HCEC 1CT (cell line): ENCODE data around the gene AUH.
"Not testable (repeated sequence)": the region's sequence is repeated elsewhere in the genome, so short reads cannot be mapped to it uniquely, and the experiment has no call there.

ENCODE experiments used
- DNase-seq: peaks from one replicate; pipeline ENCODE4 v3.0.0-alpha.2; 2017

The AUH gene

GRCh38 chr9:91361291-91362050 is at the start of gene AUH:
AUH (minus strand) TSS chr9:91361918; CDS start chr9:91361889, 29 bp downstream.
- DNase-seq: peak; percentile 74

DNA sequence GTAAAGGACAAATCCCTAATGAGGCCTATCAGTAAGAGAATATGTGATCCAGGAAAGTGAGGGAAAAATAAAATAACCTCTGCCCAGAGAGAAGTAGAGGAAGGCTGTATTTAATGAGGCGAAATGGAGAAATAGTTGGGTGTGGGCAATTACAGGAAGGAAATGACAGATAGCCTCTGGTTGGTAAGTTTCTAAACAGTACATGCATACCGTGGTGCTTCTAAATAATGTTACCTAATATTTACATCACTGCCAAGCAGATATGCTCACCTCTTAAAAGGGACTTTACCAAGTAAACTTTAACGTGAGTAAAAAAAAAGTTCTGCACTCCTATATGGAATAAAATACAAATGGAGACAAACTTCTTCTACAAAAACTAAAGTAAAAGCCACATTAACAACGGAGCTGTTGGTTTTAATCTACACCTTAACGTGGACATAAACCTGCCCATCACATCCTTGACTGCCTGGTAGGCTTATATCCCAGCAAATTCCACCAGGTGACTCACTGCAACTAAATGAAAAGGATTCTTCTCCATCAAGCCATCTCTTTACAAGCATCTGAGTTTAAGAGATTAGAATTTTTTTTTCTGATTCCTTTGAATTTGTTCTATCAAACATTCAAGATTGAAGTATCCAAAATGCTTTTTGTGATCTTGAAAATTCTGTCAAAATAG is 49.5 kb upstream of the AUH start:
- no peak for DNase-seq

DNA sequence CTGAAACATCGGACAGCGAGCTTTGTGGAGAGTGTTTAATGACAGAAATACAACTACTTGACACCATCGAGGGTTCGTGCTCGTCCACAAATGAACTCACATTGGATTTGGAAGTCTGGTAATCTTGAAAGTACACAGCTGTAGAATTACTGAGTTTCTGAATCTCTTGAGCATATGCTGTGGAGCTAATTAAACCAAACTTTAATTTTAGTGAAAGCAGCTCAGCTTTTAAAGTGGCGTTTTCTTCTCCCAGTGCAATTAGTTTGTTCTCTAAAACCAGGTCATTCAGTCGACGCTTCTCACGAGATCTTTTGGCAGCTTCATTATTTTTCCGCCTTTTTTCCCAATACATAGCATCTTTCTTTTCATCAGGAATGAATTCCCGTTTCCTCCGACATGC is 48.4 kb upstream of the AUH start:
- no peak for DNase-seq

GRCh38 chr9:91408475-91408874 is 46.8 kb upstream of the AUH start:
- peak; percentile 14 for DNase-seq

DNA sequence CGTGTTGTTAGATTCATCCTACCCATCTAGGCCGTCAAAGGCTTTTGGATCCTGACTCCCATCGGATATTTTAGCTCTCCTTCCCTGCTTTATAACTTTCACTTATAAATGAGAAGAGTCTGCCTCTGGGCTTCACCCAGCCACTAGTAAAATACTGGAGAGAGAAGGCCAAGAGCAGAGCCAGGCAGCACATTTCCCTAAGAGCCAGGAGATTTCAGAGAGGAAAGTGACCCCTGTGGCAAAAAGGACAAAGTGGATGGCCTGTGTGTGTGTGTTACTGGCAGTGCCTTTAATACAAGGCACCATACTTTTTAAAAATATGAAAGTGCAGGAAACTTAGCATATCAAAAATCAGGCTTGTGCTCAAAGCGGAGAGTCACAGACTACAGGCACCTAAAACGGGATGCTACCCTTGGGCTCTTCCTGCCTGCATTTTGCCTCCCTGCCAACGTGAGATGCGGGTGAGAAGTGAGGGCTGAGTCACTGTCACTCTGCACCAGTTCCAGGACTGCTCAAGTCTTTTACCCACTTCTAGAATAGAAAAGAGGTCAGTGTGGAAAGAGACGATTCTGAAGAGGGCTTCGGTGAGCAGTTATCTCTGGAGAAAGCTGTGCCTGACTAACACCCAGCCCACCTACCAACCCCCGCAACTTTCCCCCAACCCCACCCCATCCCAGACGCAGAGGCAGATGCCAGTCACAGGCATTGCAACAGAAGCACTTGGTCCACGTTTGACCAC is 46.0 kb upstream of the AUH start:
- DNase-seq: no peak

DNA sequence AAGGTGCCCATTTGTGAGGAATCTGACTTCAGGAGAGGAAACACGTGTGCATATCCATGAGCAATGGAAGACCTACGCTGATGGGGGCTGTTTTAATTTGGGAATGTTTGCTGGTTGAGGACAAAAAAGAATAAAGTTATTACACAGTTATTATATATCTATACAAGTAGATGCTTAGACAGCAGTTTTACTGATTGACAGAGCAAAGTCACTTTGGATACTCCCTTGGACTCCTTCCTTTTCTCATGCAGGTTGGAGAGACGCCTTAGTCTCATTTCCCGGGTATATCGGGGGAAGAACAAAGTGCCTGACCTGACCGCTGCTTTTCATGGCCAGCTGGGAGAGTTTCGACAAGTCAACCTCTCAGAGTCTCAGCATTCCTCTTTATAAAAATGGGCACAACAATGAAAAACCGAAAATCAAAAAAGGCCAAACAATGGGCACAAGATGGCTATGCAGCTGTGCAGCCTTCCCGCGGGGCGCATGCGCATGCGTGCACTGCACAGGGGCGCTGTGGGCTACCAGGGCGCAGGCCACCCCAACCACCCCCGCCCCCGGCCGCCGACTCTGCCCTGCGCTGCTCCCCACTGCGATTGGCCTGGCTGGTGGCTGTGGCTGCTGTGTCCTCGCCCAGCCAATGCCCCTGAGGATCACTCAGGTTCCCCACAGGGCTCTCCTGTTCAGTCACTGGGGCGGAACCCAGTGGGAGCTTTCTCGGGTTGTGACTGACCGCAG is 43.8 kb upstream of the AUH start:
- no peak for DNase-seq

GRCh38 chr9:91403665-91404543 is 42.2 kb upstream of the AUH start:
- DNase-seq: no peak

DNA sequence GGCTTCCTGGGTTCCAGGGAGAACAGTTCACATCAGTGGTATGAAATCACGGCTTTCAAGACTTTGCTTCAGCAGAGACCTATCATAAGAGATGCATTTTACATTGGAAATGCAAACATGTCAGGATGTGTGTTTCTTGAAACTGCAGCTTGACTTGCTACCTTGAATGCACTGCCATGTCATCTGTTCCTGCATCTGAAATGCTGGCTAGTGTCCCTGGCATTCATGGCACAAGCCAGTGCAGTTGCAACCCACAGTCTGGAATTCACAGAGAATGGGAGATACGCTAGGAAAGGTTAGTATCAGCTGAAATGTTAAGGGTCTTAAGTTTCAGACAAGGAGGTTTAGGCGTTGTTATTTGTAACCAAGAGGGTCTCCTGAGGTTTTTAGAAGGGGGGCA is 37.2 kb upstream of the AUH start:
- DNase-seq: no peak

GRCh38 chr9:91395553-91396471 is 34.1 kb upstream of the AUH start:
- peak; percentile 86 for DNase-seq

- peak; percentile 81 for DNase-seq
Measured at GRCh38 chr9:91395106-91395552, 33.4 kb upstream of the AUH start.

DNA sequence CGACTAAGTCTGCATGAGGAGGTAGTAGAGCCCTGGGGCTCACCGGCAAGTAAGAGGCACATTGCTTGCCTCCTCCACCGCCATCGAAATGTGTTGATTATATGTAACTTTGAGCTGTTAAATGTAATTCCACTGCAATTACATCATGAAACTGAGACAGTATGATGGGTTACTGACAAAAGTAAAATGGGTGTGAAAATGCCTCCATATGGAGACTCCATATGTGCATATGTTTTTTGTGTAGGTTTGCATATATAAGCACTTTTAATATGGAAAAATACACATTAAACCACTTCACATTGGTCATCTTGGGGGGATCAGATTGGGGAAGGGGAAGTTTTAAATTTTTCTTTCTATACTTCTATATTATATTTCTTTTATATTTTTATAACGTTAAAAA is 32.1 kb upstream of the AUH start:
- no peak for DNase-seq

DNA sequence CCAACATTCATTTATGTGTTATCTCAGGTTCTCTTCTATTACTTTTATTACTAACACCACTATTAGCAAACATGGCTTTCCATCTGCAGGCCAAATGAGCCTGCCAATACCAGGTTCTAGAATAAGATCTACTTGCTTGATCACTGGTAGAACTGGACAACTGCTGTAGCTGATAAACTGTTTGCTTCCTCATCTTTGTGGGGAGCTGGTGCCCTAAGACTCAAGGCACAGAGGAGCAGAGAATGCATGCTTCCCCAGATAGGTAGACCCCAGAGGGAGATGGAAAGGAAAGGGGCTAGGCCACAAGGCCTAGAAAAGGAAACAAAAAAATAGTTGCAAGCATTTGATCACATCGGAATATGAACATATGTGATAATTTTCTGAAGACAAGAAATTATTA is 30.7 kb upstream of the AUH start:
- no peak for DNase-seq

DNA sequence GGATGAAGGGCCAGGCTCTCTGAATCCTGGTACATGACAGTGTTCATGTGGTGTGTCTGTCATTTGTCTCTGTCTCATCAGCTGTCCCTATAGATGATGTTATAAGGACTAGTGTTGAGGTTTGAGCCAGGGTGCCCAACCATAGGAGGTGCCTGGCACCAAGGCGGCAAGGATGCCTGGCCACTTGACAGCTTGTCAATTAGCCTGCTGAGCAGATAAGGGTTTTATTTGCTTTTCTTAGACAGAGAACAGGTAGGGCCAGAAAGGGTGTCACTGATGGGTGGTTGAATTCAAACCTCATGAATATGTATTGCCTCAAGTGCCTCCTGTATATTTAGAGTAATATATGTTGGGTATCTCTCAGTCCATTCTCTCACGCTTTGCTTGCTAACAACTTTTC is 30.1 kb upstream of the AUH start:
- DNase-seq: no peak

GRCh38 chr9:91391412-91391811 is 29.7 kb upstream of the AUH start:
- DNase-seq: peak; percentile 18

DNA sequence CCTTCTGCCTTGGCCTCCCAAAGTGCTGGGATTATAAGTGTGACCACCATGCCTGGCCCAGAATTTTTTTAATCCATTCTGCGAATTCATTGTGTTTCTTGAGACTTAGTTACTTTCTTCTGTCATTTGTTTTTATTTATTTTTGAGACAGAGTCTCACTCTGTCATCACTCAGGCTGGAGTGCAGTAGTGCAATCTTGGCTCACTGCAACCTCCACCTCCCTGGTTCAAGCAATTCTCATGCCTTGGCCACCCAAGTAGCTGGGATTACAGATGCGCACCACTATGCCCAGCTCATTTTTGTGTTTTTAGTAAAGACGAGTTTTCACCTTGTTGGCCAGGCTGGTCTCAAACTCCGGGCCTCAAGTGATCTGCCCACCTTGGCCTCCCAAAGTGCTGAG is 28.0 kb upstream of the AUH start:
- not testable (repeated sequence) for DNase-seq

- no peak for DNase-seq
Measured at GRCh38 chr9:91386765-91387164, 25.0 kb upstream of the AUH start.

DNA sequence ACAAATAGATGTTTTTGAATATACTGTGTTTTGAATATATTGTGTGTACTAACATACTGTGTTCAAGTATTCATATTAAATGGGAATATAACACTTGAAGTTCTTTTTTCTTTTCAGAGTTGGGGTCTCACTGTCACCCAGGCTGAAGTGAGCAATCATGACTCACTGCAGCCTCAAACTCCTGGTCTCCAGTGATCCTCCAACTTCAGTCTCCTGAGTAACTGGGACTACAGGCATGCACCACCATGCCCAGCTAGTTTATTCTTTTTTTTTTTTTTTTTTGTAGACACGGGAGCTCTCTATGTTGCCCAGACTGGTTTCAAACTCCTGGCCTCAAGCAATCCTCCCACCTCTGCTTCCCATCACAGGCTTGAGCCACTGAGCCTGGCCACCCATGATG is 23.2 kb upstream of the AUH start:
- DNase-seq: no peak

DNA sequence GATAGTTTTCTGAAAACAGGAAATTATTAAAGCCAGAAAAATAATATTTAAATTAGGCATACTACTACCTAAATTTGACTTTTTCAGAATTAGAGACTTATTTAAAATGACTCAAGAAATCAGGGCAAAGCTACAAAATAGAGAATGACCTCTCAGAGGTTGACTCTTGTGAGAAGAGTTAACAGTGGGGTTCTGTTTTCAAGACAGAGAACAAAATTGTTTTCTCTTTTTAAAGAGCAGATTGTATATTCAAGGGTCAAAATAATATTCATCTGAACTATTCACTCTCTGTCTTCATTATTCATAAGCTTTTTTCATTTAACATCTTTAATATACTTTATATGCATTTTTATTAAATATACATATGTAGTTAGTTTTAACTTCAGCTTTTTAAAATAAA is 21.9 kb upstream of the AUH start:
- DNase-seq: no peak

- DNase-seq: peak; percentile 13
Measured at GRCh38 chr9:91382298-91382697, 20.6 kb upstream of the AUH start.

GRCh38 chr9:91379426-91379825 is 17.7 kb upstream of the AUH start:
- no peak for DNase-seq

- peak; percentile 15 for DNase-seq
Measured at GRCh38 chr9:91378695-91379127, 17.0 kb upstream of the AUH start.
